K562 treated with DMSO at 1 percent for 12 hours (cell line): ENCODE data around the gene PDHA1. TPM values are rescaled to one million over a fixed set of nuclear protein-coding genes. Genes with fewer than 3 reads are reported as not detected.

Experiments
- total RNA-seq: library from RNA; unstranded; fragments of 300-600 nt; gene quantifications from 2 replicates; pipeline ENCODE4 v1.2.3, GENCODE V29; 2022; ENCODE audit not compliant: insufficient read depth

Gene PDHA1
- 65.2 and 80.1 TPM in 2 replicates for total RNA-seq

GRCh38 chrX:19343535-19344408 is at the start of gene PDHA1:
Gene PDHA1, plus strand, starts transcription at chrX:19343927. Its CDS starts 111 bp downstream, at chrX:19344038.

Other genes starting within 250 kb of the PDHA1 start
- not detected in 2 replicates for gene ADGRG2, start 221.5 kb upstream of the PDHA1 start, total RNA-seq
- gene MAP3K15, start 171.6 kb downstream of the PDHA1 start, total RNA-seq = 0.90 and 1.1 TPM in 2 replicates